GM18907 (cell line): ENCODE data around the gene ITGB2.

Source experiments
- ATAC-seq: cut with Tn5 transposase; IDR thresholded peaks from one replicate; pipeline ENCODE4 v1.9.1; 2021; ENCODE audit warnings: mild to moderate bottlenecking, moderate library complexity; ENCODE audit not compliant: unreplicated experiment

Gene ITGB2

DNA sequence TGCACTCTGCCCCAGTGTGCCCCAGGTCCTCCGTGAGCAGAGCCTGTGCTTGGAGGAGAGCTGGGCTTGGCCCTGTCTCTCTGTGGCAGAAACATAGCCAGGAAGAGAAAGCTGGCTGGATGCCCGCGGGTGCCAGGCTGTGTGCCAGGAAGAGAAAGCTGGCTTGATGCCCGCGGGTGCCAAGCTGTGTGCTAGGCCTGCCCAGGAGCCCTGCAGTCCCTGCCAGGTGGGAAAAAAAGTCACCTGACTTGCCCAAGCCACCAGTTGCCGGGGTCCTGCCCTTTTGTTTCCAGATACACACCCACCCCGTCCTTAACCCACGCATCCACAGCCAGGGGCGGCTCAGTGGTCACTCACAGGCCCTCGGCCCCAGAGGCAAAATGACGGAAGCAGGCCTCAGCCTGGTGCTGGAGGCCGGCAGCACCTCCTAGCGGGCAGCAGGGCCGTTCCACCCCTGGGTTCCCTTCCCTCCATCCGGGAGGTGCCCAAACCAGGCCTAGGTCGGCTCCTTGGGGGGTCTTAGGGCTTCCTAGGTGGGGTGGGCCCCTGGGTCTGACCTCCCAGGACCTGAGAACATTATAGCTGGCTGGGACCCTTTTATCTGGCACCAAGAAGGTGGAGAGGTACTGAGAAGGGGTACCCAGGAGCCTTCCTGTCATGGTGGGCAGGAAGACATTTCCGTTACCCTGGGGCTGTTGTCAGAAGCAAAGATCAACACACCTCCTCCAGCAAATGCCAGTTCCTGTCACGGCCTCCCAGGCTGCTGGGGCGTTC, 9.1 kb downstream of the ITGB2 start:
- ATAC-seq = no peak

DNA sequence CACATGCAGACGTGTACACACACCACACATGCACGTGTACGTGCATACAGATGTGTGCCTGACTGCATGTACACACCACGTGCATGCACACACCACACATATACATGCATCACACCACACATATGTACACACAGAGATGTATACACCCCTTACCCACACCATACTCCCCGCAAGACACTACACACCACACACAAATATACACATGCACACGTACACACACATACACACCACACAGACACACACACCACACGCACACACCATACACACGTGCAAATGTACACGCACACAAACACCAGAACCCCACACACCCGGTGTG, 9.7 kb downstream of the ITGB2 start:
- no peak for ATAC-seq

DNA sequence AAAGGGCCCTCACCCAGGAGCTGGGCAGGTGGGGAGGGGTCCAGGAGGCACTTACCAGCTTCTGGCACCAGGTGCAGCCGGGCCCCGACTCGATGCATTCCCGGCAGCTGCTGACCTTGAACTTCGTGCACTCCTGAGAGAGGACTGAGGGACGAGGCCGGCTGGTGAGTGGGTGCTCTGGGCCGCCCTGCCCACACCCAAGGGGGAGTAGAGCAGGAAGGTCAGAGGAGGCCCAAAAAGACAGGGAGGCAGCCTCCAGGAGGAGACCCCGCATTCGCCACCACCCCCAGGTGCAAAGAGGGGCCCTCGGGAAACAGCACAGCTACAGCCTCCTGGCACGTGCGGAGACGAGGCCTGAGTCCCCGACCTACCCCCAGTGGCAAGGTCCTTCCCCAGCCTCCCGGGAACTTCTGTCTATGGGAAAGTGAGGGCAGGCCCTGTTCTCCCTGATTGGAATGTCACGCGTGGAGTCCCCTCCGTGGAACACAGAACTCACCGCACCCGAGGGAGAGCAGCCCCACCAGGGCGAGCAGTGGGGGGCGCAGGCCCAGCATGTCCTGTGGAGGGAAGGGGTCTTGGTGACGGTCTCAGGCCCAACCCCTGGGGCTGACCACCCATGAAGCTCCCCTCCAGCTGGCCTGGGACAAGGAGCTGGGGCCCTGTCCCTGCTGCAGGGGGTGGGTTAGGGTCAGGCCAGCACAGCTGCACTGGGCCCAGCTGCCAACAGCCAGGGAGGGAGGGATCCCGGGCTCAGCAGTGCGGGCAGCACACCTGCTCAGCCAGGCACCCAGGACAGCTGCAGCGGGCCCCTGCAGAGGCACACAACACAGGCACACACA, 10.3 kb downstream of the ITGB2 start:
- no peak for ATAC-seq

DNA sequence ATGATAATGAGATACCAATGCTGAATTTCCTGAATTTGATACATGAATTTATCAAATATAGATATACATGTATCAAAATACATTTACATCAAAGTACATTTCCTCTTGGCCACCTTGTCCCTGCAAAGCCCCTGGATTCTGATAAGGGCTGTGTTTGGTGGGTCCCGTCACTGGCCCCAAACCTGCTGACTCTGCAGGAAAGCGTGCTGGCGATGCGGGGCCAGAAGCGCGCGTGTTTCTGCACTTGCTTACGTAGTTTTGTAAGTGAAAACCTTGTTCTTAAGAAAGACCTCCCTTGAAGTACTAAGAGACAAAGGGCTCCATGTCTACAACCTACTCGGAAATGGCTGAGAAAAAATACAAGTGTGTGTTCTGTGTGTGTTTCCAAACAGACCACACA, 11.0 kb downstream of the ITGB2 start:
- no peak for ATAC-seq

DNA sequence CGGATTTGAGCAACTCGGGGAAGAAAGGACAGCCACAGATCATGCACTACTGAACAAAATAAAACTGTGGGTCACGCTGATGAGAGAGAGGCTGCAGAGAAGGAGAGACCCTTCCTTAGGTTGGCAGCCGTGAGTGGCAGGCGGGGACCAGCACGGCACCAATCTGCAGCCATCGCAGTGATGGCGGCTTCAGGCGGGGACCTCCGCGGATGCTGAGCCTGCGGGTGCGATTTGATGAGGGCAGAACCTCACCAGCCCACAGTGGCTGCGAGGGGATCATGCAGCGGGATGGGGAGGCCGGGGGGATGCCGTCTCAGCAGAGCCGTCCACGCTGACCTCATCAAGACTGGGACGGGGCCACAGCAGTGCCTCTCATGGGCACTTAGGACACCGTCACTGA, 11.8 kb downstream of the ITGB2 start:
- no peak for ATAC-seq

DNA sequence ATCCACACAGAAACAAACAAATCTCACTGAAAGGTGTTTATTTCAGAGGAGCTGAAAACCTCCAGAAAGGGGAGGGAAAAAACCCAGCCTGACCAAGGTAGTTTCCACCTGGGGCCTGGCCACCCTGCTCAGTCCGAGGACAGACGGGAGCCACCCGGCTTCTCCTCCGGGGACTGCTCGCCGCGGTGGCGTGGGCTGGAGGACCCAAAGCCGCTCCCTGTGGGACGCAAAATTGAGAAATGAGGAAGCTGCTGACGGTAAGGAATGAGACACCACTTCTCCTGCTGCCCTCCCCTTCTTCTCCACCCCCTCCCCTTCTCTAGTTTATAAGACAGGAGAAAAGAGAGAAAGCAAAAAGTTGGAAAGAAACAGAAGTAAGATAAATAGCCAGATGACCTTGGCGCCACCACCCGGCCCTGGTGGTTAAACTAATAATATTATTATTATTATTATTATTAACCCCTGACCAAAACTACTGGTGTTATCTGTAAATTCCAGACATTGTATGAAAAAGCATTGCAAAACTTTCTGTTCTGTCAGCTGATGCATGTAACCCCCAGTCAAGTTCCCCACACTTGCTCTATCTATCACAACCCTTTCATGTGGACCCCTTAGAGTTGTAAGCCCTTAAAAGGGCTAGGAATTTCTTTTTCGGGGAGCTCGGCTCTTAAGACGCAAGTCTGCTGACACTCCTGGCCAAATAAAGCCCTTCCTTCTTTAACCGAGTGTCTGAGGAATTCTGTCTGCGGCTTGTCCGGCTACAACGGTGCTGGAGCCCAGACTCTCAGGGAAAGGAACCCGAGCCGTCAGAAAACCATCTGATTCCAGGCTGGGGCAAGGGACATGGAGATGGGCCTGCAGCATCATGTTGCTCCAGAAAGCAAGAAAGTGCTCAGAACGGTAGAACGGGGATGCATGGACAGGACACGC, 12.5 kb downstream of the ITGB2 start:
- no peak for ATAC-seq

DNA sequence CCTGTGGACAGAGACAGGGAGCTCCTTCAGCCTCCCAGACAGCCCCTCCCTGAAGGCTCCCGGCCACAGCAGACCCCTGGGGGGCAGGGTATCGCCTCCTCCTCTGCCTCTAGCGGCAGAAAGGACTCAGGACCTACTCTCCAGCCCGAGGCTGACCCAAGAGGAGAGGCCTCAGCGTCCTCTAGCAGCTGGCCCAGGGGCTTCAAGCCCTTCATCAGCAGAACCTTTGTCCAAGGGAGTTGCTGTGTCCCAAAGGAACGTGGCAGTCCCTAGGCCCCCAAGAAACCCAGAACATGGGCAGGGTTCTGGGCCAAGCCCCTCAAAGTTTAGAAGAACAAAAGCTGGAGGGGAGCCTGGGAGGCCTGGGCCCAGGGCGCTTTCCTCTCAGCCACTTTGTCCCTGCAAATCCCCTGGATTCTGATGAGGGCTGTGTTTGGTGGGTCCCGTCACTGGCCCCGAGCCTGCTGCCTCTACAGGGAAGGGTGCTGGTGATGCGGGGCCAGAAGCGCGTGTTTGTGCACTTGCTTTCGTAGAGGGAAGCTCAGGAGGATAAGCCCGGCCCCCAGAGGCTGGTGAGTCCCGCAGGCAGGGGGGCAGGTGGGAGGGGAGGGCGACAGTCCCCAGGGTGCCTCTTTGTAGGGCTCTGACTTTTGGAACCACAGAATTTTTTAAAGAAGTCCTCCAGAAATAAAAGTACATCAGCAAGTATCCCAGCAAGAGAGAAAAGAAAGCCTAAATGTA, 13.3 kb downstream of the ITGB2 start:
- no peak for ATAC-seq

DNA sequence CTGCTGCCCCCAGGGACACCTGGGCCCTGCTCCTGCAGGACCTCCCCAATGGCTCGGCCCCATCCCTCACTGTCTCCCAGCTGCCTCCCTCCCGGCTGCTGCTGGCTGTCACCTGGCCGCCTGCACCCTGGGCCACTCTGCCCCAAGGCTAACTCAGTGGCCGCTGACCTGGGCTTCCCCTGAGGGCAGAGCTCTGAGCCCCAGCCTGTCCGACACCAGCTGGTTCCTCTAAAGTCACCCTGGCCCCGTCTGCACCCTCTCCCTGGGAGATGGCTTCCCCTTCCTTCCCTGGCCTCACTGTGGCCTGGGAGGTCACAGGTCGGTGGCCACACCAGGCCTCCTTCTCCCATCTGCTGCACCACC, 15.0 kb downstream of the ITGB2 start:
- ATAC-seq = no peak

DNA sequence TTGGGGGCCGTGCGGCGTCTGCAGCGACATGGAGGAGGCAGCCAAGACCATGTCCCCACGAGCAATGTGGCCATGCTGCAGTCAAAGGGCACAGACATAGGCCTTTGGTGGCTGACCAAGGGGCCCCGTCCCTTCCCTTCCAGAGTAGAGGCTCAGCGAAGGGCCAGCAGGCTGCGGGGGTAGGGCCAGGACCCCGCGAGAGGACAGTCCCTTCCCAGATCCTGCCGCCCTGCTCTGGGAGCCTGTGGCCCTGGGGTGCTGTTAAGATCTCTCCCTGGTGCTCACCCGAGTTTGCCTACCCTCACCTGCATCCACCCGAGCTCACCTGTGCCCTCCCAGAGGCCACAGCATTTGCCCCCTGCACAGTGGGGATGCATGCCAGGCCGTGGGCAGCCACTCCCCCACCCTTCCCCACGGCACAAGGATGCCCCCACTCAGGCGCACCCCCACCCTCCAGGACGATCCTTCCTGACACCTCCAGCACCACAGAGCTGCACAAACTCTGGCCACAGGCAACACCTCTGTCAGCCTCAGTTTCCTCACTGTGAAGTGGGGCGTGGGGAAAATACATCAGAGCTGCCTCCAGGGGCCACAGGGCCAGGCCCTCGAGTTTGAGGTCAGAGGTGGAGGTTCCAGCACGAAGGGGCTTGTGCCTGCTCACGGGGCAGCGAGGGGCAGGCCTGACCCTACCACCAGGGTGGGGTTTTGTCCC, 15.5 kb downstream of the ITGB2 start:
- ATAC-seq = no peak

DNA sequence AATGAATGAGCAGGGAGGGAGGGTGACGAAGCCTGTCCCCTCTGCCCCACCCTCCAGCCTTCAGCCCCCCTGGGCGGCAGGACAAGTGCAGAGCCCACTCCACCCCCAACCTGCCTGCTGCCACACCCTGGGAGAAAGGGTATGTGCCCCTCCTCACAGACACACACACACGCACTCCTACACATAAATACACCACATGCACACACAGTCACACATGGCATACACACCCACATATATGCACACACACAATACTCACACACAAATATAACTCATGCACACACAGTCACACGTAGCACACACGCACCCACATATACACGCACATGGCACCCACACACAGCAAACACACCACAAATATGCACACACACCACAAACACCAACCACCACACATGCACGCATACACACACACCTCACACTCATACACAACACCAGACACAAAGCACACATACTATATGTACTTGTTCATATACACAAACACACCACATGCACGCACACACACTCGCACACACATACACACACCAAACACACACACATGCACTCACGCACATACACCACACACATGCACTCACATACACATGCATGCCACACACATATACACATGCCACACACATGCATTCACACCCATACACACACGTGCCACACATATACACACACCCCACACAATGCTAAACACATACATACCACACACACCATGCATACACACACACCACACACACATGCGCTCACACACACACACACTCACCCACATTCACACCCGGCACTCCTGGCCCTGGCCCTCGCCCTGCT, 16.4 kb downstream of the ITGB2 start:
- no peak for ATAC-seq

DNA sequence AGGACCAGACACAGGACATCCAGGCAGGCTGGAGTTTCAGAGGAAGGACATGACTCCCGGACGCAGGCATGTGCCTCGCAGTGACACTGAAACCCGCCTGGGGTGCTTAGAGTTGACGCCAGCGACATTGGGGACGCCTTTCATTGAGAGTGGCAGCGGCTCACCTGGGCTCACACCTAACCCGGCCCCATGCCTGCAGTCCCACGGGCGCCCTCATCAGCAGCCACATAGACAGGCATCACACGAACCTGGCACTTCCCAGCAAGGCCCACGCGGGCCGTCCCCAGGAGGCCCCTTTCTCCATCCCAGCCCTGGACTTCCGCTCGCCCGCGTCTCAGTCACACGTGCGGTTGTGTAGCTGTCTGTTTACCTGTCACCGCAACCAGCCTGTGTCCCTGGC, 17.0 kb downstream of the ITGB2 start:
- ATAC-seq = no peak

DNA sequence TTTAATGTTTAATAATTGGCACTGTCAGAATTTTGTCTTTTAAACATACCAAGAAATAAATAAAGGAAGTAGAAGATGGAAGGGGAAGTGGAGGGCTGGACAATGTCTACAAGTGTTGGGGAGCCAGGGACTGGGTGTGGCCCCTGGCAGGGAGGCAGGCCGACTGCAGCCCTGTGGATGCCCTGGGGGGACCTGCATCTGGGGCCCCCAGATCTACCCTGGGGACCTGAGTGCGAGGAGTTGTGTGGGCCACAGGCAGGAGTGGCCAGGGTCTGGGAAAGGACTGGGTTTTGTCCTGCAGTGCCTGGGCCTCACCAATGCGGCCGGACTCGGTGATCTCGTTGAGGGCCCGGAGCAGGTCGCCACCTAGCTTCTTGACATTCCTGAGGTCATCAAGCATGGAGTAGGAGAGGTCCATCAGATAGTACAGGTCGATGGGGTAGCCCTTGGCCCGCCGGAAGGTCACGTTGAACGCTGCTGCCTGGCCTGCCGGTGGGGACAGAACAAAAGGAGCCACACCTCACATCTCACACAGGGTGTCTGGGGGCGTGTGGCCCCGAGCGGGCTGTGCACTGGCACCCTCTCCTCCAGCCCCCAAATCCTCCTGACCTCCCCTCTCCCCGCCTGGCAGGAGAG, 17.5 kb downstream of the ITGB2 start:
- ATAC-seq = no peak

DNA sequence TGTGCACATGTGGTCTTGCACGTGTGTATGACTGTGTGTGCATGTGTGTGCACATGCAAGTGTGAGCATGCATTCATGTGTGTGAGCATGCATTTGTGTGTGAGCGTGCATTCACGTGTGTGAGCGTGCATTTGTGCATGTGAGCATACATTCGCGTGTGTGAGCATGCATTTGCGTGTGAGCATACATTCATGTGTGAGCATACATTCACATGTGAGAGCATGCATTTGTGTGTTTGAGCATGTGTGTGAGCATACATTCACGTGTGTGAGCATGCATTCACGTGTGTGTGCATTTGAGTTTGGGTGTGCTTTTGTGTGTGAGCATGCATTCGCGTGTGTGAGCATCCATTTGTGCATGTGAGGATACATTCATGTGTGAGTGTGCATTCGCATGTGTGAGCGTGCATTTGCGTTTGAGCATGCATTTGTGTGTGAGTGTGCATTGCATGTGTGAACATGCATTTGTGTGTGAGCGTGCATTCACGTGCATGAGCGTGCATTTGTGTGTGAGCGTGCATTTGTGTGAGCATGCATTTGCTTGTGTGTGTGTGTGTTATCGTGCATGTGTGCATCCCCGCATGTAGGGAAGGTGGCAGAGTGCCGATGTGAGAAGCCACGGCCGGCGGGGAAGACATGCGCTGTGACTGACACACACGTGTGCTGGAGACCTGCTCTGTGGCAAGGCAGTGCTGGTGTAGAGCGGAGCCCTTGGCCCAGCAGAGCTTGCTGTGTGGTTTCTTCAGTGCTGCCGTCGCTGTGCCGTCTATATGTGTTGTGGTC, 18.2 kb downstream of the ITGB2 start:
- no peak for ATAC-seq

DNA sequence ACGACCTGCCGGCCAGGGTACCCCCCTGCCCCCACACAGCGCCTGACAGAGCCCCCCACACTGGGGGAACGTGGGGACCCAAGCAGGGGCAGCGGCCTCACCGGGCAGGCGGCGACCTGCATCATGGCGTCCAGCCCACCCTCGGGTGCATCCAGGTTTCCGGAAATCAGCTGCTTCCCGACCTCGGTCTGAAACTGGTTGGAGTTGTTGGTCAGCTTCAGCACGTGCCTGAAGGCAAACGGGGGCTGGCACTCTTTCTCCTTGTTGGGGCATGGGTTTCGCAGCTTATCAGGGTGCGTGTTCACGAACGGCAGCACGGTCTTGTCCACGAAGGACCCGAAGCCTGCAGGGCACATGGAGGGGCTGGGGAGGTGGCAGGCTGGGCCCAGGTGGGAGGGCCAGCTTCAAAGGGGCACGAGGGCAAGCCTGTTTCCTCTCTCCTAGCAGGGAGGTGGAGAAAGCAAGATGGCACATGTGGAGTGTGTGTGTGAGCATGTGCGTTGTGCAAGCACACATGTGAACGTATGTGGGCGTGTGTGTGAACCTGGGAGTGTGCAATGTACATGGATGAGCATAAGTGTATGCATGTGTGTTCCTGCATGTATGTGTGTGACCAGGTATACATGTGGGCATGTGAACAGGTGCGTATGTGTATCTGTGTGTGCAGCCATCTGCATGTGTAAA, 19.2 kb downstream of the ITGB2 start:
- no peak for ATAC-seq

DNA sequence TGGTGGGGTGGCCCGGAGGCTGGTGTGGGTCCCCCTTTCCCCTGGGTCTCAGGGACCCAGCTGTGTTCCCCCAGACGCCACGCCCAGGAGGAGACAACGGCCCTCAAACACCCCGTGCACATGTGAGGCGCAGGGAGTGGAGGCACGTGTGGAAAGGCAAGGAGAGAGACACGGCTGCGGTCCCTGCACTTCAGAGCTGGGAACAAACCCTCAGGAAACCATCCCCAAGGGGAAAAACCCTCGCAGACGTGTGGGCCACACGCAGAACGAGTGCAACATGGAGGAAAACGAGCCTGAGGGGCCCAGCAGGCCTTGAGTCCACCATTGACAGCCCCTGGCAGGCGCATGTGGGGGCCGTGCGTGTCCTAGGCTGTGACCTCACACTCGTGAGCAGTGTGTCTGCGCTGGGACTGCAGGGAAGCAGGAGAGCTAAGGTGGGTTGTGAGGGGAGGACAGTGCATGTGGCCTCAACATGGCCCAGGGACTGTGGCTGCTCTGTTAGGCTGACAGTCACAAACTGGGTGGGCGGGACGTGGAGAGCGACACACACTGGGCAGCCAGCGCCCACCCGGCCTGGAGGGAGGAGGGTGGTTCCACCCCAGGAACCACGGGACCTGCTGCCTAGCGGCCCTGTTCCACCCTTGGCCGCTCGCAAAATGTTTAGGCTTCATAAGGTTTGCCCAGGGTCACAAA, 20.0 kb downstream of the ITGB2 start:
- ATAC-seq = no peak

DNA sequence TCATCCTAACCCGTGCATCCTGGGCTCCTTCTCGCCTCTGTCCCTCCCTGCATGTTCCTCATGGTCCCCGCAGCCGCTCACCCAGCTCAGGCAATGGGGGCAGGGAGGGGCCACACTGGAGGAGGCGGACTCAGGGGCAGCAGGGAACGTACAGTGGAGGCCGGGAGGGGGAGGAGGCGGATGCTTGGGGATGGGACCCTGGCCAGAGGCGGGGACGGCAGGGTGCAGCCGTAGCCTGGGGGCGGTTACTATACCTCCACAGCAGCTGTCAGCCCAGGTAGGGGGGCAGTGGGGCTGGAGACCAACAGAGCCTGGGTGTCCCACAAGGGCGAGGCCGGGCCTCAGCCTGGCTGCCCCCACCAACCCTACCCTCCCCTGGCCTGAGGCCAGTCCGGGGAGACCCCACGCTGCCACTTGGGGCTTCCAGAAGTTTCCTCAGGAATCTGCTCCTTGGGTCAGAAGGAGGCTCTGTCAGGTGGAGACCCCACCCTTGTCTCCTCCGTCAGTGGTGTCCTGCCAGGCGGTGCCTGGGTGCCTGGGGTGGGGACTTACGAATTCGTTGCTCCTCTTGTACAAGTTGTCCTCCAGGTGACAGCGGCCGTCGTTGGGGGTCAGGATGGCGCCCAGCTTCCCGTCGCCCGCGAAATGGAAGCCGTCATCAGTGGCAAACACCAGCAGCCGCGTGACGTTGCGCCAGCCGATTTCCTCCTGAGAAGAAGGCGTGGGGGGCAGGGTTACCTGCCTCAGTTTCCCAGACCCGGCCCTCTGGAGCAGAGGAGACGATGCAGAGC, 20.7 kb downstream of the ITGB2 start:
- no peak for ATAC-seq
